ENCODE results near the gene URAD.
A peak's percentile ranks its signal among the peaks of the same experiment; 100 is the strongest.

URAD gene

GRCh38 chr13:27953676-27954405, 34.7 kb downstream of the URAD start:
- DNase-seq, result peak; percentile 12

GRCh38 chr13:27952876-27953675, 35.4 kb downstream of the URAD start:
- DNase-seq, result no peak

- DNase-seq, result no peak
Observed at GRCh38 chr13:27942972-27943371, 45.5 kb downstream of the URAD start.

- no peak for DNase-seq
Observed at GRCh38 chr13:27933580-27934328, 54.7 kb downstream of the URAD start.

GRCh38 chr13:27933118-27933517, 55.4 kb downstream of the URAD start:
- DNase-seq, result no peak

- no peak for DNase-seq
Observed at GRCh38 chr13:27929868-27930267, 58.6 kb downstream of the URAD start.

GRCh38 chr13:27928805-27929753, 59.4 kb downstream of the URAD start:
- no peak for DNase-seq

DNA sequence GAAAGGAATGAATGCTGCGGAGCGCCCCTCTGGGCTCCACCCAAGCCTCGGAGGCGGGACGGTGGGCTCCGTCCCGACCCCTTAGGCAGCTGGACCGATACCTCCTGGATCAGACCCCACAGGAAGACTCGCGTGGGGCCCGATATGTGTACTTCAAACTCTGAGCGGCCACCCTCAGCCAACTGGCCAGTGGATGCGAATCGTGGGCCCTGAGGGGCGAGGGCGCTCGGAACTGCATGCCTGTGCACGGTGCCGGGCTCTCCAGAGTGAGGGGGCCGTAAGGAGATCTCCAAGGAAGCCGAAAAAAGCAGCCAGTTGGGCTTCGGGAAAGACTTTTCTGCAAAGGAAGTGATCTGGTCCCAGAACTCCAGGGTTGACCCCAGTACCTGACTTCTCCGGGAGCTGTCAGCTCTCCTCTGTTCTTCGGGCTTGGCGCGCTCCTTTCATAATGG, 60.1 kb downstream of the URAD start:
- DNase-seq, result no peak

Measured in kidney glomerular epithelial cell (primary cell).